HG02938 (cell line): ENCODE data around the gene CD80.

ENCODE experiments used
- ATAC-seq: cut with Tn5 transposase; IDR thresholded peaks from one replicate; pipeline ENCODE4 v1.9.1; 2021; ENCODE audit warnings: mild to moderate bottlenecking, moderate library complexity; ENCODE audit not compliant: unreplicated experiment

CD80 gene

GRCh38 chr3:119500901-119501300 lies 58.5 kb downstream of the CD80 start:
- ATAC-seq: no peak

- no peak for ATAC-seq
These were observed 59.1 kb downstream of the CD80 start for GRCh38 chr3:119500265-119500664.

GRCh38 chr3:119498186-119499011 lies 61.0 kb downstream of the CD80 start, which contains the start of gene TIMMDC1:
TIMMDC1 (plus strand) TSS chr3:119498547; CDS start chr3:119498734, 187 bp downstream.
- peak; percentile 97 for ATAC-seq

- no peak for ATAC-seq
These were observed 61.6 kb downstream of the CD80 start for GRCh38 chr3:119497820-119498185.

GRCh38 chr3:119494597-119494996 lies 64.8 kb downstream of the CD80 start:
- ATAC-seq: no peak

GRCh38 chr3:119492810-119493209 lies 66.6 kb downstream of the CD80 start:
- no peak for ATAC-seq

GRCh38 chr3:119492128-119492527 lies 67.3 kb downstream of the CD80 start:
- ATAC-seq: no peak

- no peak for ATAC-seq
These were observed 69.3 kb downstream of the CD80 start for GRCh38 chr3:119490153-119490552.

GRCh38 chr3:119485563-119485962 lies 73.9 kb downstream of the CD80 start:
- ATAC-seq: no peak

GRCh38 chr3:119483101-119483500 lies 76.3 kb downstream of the CD80 start:
- no peak for ATAC-seq

GRCh38 chr3:119481079-119481478 lies 78.3 kb downstream of the CD80 start:
- no peak for ATAC-seq
